Subcutaneous adipose tissue (tissue), 4 donors: ENCODE results near the gene PLCD3. TPM values are rescaled to one million over a fixed set of nuclear protein-coding genes. Genes with fewer than 3 reads are reported as not detected.

Source experiments
- total RNA-seq, 4 donors: library from RNA; depleted of rRNA; stranded (reverse); fragments of >200 nt; gene quantifications; one replicate each; pipeline ENCODE4 v1.1.0, GENCODE V29; 2016
- TF ChIP-seq, protein P1 (sequence below): fragments of 450-650 bp; IDR thresholded peaks from one replicate; pipeline ENCODE4 v1.5.1; 2016; ENCODE audit warnings: low read depth, mild to moderate bottlenecking, control low read depth, antibody characterized with exemption, moderate library complexity

Gene PLCD3
- total RNA-seq, 4 donors from 2014 or later: 5.9 to 48.0 (median 31.6) TPM

DNA sequence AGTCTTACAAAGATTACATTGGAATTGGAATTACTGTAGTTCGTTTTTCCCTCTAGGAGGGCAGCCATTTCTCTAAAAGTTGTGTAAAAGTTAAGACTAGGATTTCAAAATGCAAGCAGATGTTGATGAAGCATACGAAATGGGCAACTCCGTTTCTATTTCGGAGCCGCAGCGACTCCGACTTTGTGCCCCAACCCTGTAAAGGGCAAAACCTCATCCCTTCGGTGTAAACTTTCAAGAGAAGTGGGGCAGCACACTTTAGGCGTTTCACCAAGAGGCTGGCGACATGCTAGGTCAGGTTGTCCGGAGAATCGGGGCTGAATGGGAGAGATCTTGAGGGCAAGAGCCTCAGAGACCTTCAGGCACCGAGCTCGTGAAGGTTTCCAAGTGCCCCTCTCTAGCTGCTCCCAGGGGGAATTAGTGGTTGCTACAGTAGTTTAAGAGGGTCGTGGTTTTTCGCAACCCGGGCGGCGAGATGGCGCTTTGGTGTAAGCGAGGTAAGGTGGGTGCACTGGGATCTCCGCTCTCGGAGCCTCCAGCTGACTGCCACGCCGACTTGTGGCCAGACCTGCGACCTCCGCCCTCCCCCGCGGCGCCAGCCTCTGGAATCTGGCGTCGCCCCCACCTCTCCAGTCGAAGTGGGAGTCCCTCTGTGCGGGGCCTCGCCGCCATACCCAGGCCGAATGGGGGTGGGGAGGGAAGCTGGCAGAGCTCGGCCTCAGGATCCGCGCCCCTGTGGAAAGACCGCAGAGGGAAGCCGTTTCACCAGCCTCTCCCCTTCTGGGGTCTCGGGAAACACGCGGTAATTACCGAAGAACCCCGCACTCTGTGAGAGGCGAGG is 28.4 kb upstream of the PLCD3 start:
- TF ChIP-seq, protein P1, sequence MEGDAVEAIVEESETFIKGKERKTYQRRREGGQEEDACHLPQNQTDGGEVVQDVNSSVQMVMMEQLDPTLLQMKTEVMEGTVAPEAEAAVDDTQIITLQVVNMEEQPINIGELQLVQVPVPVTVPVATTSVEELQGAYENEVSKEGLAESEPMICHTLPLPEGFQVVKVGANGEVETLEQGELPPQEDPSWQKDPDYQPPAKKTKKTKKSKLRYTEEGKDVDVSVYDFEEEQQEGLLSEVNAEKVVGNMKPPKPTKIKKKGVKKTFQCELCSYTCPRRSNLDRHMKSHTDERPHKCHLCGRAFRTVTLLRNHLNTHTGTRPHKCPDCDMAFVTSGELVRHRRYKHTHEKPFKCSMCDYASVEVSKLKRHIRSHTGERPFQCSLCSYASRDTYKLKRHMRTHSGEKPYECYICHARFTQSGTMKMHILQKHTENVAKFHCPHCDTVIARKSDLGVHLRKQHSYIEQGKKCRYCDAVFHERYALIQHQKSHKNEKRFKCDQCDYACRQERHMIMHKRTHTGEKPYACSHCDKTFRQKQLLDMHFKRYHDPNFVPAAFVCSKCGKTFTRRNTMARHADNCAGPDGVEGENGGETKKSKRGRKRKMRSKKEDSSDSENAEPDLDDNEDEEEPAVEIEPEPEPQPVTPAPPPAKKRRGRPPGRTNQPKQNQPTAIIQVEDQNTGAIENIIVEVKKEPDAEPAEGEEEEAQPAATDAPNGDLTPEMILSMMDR: no peak

DNA sequence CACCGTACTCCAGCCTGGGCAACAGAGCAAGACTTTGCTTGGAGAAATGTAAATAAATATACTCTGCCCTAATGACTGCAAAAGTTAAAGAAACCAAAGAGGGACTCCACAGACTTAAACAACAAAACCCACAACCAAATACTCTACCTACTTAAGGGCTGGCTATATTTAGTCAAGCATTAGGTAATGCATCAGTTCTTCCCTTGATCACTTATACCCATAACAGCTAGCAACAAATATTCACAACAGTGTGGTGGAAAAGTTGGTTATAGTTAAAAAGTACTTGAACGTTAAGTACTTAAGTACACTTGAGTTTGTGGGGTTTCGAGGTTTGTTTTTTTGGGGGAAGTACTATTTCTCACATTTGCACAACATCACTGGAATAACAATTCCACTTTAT is 23.9 kb upstream of the PLCD3 start:
- TF ChIP-seq, protein P1: no peak

DNA sequence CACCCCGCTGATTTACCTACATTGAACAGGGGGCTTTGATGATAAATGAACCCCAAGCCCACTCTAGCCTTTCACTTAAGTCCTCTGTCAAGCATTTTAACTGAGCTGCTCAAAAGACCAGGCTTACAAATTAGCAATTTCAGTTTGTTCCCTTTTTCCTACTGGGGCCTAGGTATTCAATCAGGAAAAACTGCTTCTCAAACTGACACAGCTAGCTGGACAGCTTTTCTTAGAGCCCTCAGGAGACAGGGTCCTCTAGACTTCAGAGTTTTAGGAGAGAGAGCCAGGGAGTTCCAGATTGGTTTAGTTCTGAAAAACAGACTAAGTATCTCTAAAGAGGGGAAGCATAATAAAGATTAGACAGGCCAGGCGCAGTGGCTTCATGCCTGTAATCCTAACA is 23.2 kb upstream of the PLCD3 start:
- TF ChIP-seq, protein P1: no peak

DNA sequence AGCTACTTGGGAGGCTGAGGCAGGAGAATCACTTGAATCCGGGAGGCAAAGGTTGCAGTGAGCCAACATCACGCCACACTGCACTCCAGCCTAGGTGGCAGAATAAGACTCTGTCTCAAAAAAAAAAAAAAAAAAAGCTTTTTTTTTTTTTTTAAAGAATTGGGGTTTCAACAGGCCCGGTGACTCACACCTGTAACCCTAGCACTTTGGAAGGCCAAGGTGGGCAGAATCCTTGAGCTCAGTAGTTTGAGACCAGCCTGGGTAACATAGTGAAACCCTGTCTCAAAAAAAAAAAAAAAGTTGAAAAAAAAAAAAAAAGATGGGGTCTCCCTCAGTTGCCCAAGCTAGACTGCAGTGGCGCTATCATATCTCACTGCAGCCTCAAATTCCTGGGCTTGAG is 22.7 kb upstream of the PLCD3 start:
- TF ChIP-seq, protein P1: no peak

DNA sequence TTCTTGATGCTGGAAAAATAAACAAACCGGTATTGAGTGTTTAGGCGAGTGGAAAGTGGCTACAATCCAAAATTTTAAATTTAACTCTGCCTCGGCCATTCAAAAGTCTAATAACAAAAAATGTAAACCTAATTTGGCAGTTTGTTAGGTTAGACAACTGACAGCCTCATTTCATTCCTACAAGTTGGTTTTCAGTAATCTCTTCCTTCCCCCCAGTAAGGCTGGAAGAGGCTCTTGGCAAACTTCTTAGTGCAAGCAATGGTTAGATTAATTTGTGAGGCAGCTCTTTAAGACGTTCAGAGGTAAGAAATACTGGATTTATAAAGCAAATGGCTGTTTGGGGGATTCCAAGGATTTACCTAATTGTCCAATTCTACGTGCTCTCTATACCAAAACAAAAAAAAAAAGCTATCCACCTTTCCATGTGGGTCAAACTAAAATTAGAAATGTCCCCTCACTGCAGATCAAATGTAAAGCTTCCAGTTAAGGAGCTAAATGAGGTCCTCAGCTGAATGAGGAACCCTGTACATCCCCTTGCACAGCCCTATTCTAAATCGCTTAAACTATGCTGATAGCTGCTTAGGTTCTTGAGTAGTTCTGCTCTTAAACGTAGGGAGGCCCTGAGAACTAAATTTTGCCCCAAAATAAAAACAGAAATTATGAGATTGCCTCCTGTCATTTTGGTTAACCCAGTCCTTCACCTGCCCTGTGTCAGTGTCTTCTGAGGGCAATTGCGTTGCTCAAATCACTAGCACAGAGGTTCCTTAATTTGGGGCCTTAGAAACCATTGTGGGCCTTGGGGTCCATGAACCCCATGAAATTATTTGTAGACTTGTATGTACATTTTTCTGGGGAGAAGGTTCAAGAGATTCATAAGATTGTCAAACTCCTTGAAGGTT is 18.8 kb upstream of the PLCD3 start:
- TF ChIP-seq, protein P1: no peak

DNA sequence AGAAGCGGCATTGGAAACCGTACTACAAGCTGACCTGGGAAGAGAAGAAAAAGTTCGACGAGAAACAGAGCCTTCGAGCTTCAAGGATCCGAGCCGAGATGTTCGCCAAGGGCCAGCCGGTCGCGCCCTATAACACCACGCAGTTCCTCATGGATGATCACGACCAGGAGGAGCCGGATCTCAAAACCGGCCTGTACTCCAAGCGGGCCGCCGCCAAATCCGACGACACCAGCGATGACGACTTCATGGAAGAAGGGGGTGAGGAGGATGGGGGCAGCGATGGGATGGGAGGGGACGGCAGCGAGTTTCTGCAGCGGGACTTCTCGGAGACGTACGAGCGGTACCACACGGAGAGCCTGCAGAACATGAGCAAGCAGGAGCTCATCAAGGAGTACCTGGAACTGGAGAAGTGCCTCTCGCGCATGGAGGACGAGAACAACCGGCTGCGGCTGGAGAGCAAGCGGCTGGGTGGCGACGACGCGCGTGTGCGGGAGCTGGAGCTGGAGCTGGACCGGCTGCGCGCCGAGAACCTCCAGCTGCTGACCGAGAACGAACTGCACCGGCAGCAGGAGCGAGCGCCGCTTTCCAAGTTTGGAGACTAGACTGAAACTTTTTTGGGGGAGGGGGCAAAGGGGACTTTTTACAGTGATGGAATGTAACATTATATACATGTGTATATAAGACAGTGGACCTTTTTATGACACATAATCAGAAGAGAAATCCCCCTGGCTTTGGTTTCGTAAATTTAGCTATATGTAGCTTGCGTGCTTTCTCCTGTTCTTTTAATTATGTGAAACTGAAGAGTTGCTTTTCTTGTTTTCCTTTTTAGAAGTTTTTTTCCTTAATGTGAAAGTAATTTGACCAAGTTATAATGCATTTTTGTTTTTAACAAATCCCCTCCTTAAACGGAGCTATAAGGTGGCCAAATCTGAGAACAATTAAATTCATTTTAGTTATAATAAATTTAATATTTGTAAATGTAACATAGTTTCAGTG is 17.7 kb upstream of the PLCD3 start:
- TF ChIP-seq, protein P1: no peak
